Tibial nerve (tissue), 4 donors: Measurements from ENCODE around the gene KCNA1. TPM values are rescaled to one million over a fixed set of nuclear protein-coding genes. Genes with fewer than 3 reads are reported as not detected.

Source experiments
- DNase-seq, 2 donors: peaks; one replicate each; pipeline ENCODE4 v3.0.0-alpha.2; 2019; ENCODE audit warnings: low spot score in 2 of 2
- H3K27ac ChIP-seq, 4 donors: fragments of 200-600 bp; sonication (generic) in 3 of 4; one replicate each; pipeline ENCODE4 v1.5.1; 2017 to 2019; ENCODE audit warnings: mild to moderate bottlenecking in 1 of 4
- H3K27me3 ChIP-seq, 2 donors: fragments of 200-600 bp; sonication (generic) in 1 of 2; one replicate each; pipeline versions ENCODE4 v1.5.1 to v1.6.0; 2017 to 2019
- H3K36me3 ChIP-seq, 3 donors: fragments of 200-600 bp; sonication (generic); one replicate each; pipeline ENCODE4 v1.5.1; 2018 to 2019
- H3K4me1 ChIP-seq, 4 donors: fragments of 200-600 bp; sonication (generic) in 3 of 4; one replicate each; pipeline ENCODE4 v1.5.1; 2017 to 2019
- H3K4me3 ChIP-seq, 4 donors: fragments of 200-600 bp; sonication (generic) in 3 of 4; one replicate each; pipeline ENCODE4 v1.5.1; 2017 to 2019; ENCODE audit warnings: mild to moderate bottlenecking in 1 of 4, moderate library complexity in 1 of 4
- H3K9me3 ChIP-seq, 4 donors: fragments of 200-600 bp; sonication (generic) in 3 of 4; one replicate each; pipeline ENCODE4 v1.5.1; 2017 to 2019
- EP300 ChIP-seq, 2 donors: sonication (generic); formaldehyde crosslinking; IDR thresholded peaks; one replicate each; pipeline ENCODE4 v1.6.1; 2017; ENCODE audit warnings: antibody characterized with exemption in 2 of 2, mild to moderate bottlenecking in 1 of 2
- POLR2A ChIP-seq, 2 donors: fragments of 450-650 bp; IDR thresholded peaks; one replicate each; pipeline ENCODE4 v1.6.1; 2017; ENCODE audit warnings: antibody characterized with exemption in 2 of 2, mild to moderate bottlenecking in 2 of 2, moderate library complexity in 2 of 2
- WGBS, 2 donors: methylation state at CpG; one replicate each; pipeline ENCODE4 v1.1.5; 2018; 5-methylcytosine and 5-hydroxymethylcytosine counted together
- total RNA-seq, 4 donors: library from RNA; depleted of rRNA; stranded (reverse); fragments of >200 nt; gene quantifications; one replicate each; pipeline ENCODE4 v1.1.0, GENCODE V29; 2016
- TF ChIP-seq, protein P1 (sequence below), 5 experiments: fragments of 200-600 bp in 3 of 5; fragments of 450-650 bp in 2 of 5; sonication (generic) in 3 of 5; IDR thresholded peaks; one replicate each; pipeline ENCODE4 v1.5.1; 2016 to 2019; ENCODE audit warnings: antibody characterized with exemption in 5 of 5, mild to moderate bottlenecking in 3 of 5, moderate library complexity in 2 of 5

KCNA1 gene
- total RNA-seq, 4 donors from 2014 or later: 1.2 to 12.8 (median 4.8) TPM

DNA sequence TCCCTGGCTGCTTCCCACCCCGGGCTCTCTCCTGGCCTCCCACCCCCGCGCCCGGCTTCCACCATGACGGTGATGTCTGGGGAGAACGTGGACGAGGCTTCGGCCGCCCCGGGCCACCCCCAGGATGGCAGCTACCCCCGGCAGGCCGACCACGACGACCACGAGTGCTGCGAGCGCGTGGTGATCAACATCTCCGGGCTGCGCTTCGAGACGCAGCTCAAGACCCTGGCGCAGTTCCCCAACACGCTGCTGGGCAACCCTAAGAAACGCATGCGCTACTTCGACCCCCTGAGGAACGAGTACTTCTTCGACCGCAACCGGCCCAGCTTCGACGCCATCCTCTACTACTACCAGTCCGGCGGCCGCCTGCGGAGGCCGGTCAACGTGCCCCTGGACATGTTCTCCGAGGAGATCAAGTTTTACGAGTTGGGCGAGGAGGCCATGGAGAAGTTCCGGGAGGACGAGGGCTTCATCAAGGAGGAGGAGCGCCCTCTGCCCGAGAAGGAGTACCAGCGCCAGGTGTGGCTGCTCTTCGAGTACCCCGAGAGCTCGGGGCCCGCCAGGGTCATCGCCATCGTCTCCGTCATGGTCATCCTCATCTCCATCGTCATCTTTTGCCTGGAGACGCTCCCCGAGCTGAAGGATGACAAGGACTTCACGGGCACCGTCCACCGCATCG lies 1.8 kb downstream of the KCNA1 start:
- 54 to 66% methylated on average over 31 to 42 of the region's 61 CpGs for WGBS, 2 donors
- peak overlapping the region in 1 of 4 donors; percentile 48 for H3K4me3 ChIP-seq
- TF ChIP-seq EP300 (IDR thresholded peaks at IDR 0.05) (no peak), POLR2A (IDR thresholded peaks at IDR 0.05) (no peak)
- TF ChIP-seq, protein P1, sequence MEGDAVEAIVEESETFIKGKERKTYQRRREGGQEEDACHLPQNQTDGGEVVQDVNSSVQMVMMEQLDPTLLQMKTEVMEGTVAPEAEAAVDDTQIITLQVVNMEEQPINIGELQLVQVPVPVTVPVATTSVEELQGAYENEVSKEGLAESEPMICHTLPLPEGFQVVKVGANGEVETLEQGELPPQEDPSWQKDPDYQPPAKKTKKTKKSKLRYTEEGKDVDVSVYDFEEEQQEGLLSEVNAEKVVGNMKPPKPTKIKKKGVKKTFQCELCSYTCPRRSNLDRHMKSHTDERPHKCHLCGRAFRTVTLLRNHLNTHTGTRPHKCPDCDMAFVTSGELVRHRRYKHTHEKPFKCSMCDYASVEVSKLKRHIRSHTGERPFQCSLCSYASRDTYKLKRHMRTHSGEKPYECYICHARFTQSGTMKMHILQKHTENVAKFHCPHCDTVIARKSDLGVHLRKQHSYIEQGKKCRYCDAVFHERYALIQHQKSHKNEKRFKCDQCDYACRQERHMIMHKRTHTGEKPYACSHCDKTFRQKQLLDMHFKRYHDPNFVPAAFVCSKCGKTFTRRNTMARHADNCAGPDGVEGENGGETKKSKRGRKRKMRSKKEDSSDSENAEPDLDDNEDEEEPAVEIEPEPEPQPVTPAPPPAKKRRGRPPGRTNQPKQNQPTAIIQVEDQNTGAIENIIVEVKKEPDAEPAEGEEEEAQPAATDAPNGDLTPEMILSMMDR (IDR thresholded peaks at IDR 0.05): no peak

DNA sequence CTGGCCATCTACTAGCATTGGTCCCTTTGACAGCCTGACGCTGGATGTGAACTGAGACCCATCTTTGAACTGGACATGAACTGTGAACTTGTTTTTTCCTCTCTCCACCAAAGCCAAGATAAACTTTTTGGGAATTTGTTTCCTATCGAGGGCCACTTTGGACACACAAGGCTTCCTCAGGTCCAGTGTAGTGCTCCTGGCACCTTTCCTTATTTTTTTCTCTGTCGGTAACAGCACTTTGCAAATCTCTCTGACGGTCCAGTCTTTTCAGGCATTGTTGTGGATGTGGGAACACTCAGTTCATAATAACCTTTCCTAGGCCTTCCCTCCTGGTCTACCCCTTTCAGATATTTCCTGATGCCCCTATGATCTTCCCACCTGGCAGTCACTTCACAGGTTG lies 5.0 kb downstream of the KCNA1 start:
- H3K27me3 ChIP-seq: peaks cover 0 to 47% of the 10 kb centered on the region in 2 donors

More for the DNA sequence above, 1.8 kb downstream of the KCNA1 start:
- DNase-seq: no peak
- H3K27ac ChIP-seq: no peak overlapping the region
- H3K36me3 ChIP-seq: no peaks in the 10 kb centered on the region
- H3K27me3 ChIP-seq: peaks cover 0 to 71% of the 10 kb centered on the region in 2 donors
- H3K9me3 ChIP-seq: no peaks in the 10 kb centered on the region
- H3K4me1 ChIP-seq: peaks cover 0 to 29% (median 16%) of the 10 kb centered on the region in 4 donors

GRCh38 chr12:4915752-4916151 lies 6.0 kb downstream of the KCNA1 start:
- no peaks in the 10 kb centered on the region for H3K36me3 ChIP-seq

More for the DNA sequence above, 5.0 kb downstream of the KCNA1 start:
- TF ChIP-seq EP300 (IDR thresholded peaks at IDR 0.05): no peak
- no peak for TF ChIP-seq POLR2A (IDR thresholded peaks at IDR 0.05)
- TF ChIP-seq, protein P1 (IDR thresholded peaks at IDR 0.05): no peak
- no peaks in the 10 kb centered on the region for H3K36me3 ChIP-seq
- no peak overlapping the region for H3K27ac ChIP-seq
- H3K9me3 ChIP-seq: no peaks in the 10 kb centered on the region
- WGBS, 2 donors: 68 to 71% methylated on average over 4 of the region's 4 CpGs
- DNase-seq: no peak
- no peak overlapping the region for H3K4me3 ChIP-seq
- H3K4me1 ChIP-seq: peaks cover 0 to 16% (median 8%) of the 10 kb centered on the region in 4 donors

DNA sequence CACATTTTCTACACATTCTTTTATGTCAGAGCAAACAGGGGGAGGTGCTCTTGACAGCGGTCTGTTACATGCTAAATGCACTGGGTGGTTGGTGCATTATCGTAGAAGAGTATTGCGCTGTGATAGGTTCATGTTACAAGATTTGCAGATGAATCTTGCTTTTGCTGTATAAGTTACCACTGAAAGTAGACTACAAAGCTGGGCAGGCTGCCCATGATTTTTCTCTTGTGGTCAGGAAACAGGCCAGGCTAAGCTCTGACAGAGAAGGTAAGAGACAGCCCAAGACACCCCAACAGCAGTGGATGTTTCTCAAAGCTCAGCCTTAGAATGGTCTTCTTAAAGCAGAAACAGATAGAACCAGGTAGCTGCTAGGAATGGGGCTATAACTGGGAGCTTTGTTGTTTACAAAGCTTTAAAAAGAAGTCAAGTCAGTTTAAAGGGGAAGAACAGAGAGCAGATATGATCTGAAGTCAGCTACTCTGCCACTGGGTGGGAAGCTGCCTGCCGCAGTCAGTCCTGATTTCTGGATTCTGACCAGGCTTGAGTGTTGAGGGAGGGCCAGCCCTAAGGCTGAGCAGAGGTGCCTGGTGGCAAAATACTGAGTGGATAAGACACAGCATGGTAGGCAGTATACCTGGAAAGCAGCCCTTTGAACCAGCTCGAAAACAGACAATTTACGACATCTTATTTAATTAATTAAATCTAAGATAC lies 9.4 kb downstream of the KCNA1 start:
- no peak for DNase-seq
- WGBS, 2 donors: 56 to 58% methylated on average over 6 of the region's 6 CpGs
- TF ChIP-seq, protein P1 (IDR thresholded peaks at IDR 0.05): no peak
- TF ChIP-seq POLR2A (IDR thresholded peaks at IDR 0.05) (no peak), EP300 (IDR thresholded peaks at IDR 0.05) (no peak)
- Histone ChIP-seq H3K27me3 (peaks cover 0 to 9% of the 10 kb centered on the region in 2 donors), H3K36me3 (no peaks in the 10 kb centered on the region), H3K4me1 (no peaks in the 10 kb centered on the region), H3K27ac (no peak overlapping the region), H3K4me3 (no peak overlapping the region), H3K9me3 (no peaks in the 10 kb centered on the region)

More at GRCh38 chr12:4915752-4916151, 6.0 kb downstream of the KCNA1 start:
- WGBS, 2 donors: 88% methylated on average over 4 of the region's 4 CpGs
- peaks cover 0 to 6% (median 2%) of the 10 kb centered on the region in 4 donors for H3K4me1 ChIP-seq
- no peak for TF ChIP-seq POLR2A (IDR thresholded peaks at IDR 0.05)
- no peak for TF ChIP-seq EP300 (IDR thresholded peaks at IDR 0.05)
- TF ChIP-seq, protein P1 (IDR thresholded peaks at IDR 0.05): no peak
- no peak for DNase-seq
- H3K4me3 ChIP-seq: no peak overlapping the region
- no peak overlapping the region for H3K27ac ChIP-seq
- H3K27me3 ChIP-seq: peaks cover 0 to 36% of the 10 kb centered on the region in 2 donors
- no peaks in the 10 kb centered on the region for H3K9me3 ChIP-seq

DNA sequence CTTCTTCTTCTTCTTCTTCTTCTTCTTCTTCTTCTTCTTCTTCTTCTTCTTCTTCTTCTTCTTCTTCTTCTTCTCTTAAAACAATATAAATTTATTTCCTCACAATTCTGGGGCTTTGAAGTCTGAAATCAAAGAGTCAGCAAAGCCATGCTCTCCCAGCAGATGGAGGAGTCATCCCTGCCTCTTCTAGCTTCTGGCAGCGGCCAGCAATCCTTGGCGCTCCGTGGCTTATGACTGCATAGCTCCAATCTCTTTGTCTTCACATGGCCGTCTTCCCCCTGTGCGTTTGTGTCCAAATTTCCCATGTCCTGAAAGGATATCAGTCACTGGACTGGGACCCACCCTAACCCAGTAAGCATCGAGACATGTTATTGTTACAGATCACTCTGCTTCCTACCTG lies 22.9 kb downstream of the KCNA1 start:
- TF ChIP-seq EP300 (IDR thresholded peaks at IDR 0.05): no peak
- no peak for TF ChIP-seq POLR2A (IDR thresholded peaks at IDR 0.05)
- TF ChIP-seq, protein P1 (IDR thresholded peaks at IDR 0.05): no peak
- H3K4me3 ChIP-seq: no peak overlapping the region
- H3K27me3 ChIP-seq: peaks cover 0 to 4% of the 10 kb centered on the region in 2 donors
- no peaks in the 10 kb centered on the region for H3K36me3 ChIP-seq
- no peak overlapping the region for H3K27ac ChIP-seq
- no peak for DNase-seq
- WGBS, 2 donors: 87 to 89% methylated on average over 6 of the region's 6 CpGs
- H3K4me1 ChIP-seq: no peaks in the 10 kb centered on the region
- no peaks in the 10 kb centered on the region for H3K9me3 ChIP-seq
